Pons (tissue), 1 donor: ENCODE results near the gene NEURL2.
"Not testable (repeated sequence)": the region's sequence is repeated elsewhere in the genome, so short reads cannot be mapped to it uniquely, and the experiment has no call there.

Experiments
- DNase-seq: peaks from one replicate; pipeline ENCODE4 v3.0.0-alpha.2; 2016; ENCODE audit warnings: low spot score

NEURL2 gene

GRCh38 chr20:45890985-45891983 is at the start of gene NEURL2, which contains the start of gene CTSA:
Gene NEURL2 (minus strand): TSS chr20:45891208. CDS start chr20:45890991, 217 bp downstream.
Gene CTSA (plus strand): TSS chr20:45891335. CDS start chr20:45891569, 234 bp downstream.
- peak; percentile 86 for DNase-seq

- no peak for DNase-seq
Observed at GRCh38 chr20:45940469-45940868, 49.5 kb upstream of the NEURL2 start.

GRCh38 chr20:45940053-45940452 is 49.0 kb upstream of the NEURL2 start:
- no peak for DNase-seq

GRCh38 chr20:45938727-45939438 is 47.9 kb upstream of the NEURL2 start:
- DNase-seq: no peak

GRCh38 chr20:45937765-45938164 is 46.8 kb upstream of the NEURL2 start:
- DNase-seq: no peak

GRCh38 chr20:45935416-45936046 is 44.5 kb upstream of the NEURL2 start:
- DNase-seq: peak; percentile 37

GRCh38 chr20:45934586-45935415 is 43.8 kb upstream of the NEURL2 start, which contains the start of gene PCIF1:
Gene PCIF1 (plus strand): TSS chr20:45934683. CDS start chr20:45939000, 4,317 bp downstream.
- DNase-seq: peak; percentile 99

- no peak for DNase-seq
Observed at GRCh38 chr20:45934046-45934585, 43.1 kb upstream of the NEURL2 start.

GRCh38 chr20:45933266-45934045 is 42.4 kb upstream of the NEURL2 start:
- DNase-seq: peak; percentile 71

- DNase-seq: not testable (repeated sequence)
Observed at GRCh38 chr20:45931680-45932079, 40.7 kb upstream of the NEURL2 start.

- no peak for DNase-seq
Observed at GRCh38 chr20:45927071-45927878, 36.3 kb upstream of the NEURL2 start.

- DNase-seq: no peak
Observed at GRCh38 chr20:45926731-45927070, 35.7 kb upstream of the NEURL2 start.

- no peak for DNase-seq
Observed at GRCh38 chr20:45925821-45926506, 35.0 kb upstream of the NEURL2 start.

- DNase-seq: peak; percentile 81
Observed at GRCh38 chr20:45924391-45925261, 33.6 kb upstream of the NEURL2 start.

GRCh38 chr20:45921337-45922189 is 30.6 kb upstream of the NEURL2 start:
- DNase-seq: no peak

GRCh38 chr20:45920462-45921336 is 29.7 kb upstream of the NEURL2 start:
- no peak for DNase-seq
